ENCODE results near the gene ACTA2.

The ACTA2 gene

DNA sequence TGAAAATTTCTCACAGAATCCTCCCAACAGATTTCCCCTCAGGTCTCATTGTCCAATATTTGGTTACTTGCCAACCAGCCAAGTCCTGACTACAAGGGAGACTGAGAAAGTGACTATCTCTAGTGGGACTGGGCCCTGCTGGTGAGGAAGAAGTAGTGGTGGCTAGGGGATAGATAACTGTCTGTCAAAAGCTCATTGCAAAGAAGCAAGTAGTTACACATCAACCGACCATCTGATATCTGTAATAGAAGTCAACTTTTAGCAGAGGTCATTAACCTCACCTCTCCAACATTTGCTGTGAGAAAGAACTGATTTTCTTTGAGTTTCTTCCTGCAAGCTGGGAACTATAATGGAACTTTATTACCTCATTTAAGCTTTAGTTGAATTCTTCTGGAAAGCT lies 57.3 kb downstream of the ACTA2 start:
- H3K4me3 ChIP-seq (ENCODE audit: low read length in 2 of 2): no peak overlapping the region
- no peak overlapping the region for H3K27ac ChIP-seq (ENCODE audit: low read length)
- no peak overlapping the region for H3K9ac ChIP-seq (ENCODE audit: low read length in 2 of 2)
- H3K9me3 ChIP-seq (ENCODE audit: control insufficient read depth in 2 of 2, low read length in 2 of 2): no peaks in the 10 kb centered on the region
- no peaks in the 10 kb centered on the region for H3K27me3 ChIP-seq (ENCODE audit: control insufficient read depth in 1 of 2, insufficient read depth in 2 of 2, low read length in 2 of 2)
- H3K4me1 ChIP-seq (ENCODE audit: control insufficient read depth, insufficient read depth, low read length): peaks cover 5% of the 10 kb centered on the region
- no peaks in the 10 kb centered on the region for H3K36me3 ChIP-seq (ENCODE audit: control insufficient read depth in 2 of 2, insufficient read depth in 2 of 2, low read length in 2 of 2)

DNA sequence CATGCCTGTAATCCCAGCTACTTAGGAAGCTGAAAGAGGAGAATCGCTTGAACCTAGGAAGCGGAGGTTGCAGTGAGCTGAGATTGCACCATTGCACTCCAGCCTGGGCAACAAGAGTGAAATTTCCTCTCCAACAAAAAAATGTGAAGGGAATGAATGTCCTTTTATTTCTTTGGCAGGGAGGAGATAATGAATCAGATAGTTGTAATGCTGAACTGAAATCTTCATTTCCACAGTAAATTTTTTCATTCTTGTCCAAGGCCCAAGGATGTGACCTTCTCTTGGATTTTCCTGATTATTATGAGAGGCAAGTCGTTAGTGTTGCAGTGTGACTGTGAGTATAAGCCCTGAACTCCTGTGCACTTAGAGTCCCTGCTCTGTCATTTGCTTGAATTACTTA lies 59.0 kb downstream of the ACTA2 start:
- H3K27ac ChIP-seq (ENCODE audit: low read length): no peak overlapping the region
- H3K27me3 ChIP-seq (ENCODE audit: control insufficient read depth in 1 of 2, insufficient read depth in 2 of 2, low read length in 2 of 2): no peaks in the 10 kb centered on the region
- H3K4me3 ChIP-seq (ENCODE audit: low read length in 2 of 2): no peak overlapping the region
- no peaks in the 10 kb centered on the region for H3K9me3 ChIP-seq (ENCODE audit: control insufficient read depth in 2 of 2, low read length in 2 of 2)
- H3K36me3 ChIP-seq (ENCODE audit: control insufficient read depth in 2 of 2, insufficient read depth in 2 of 2, low read length in 2 of 2): no peaks in the 10 kb centered on the region
- peaks cover 5% of the 10 kb centered on the region for H3K4me1 ChIP-seq (ENCODE audit: control insufficient read depth, insufficient read depth, low read length)
- H3K9ac ChIP-seq (ENCODE audit: low read length in 2 of 2): no peak overlapping the region

DNA sequence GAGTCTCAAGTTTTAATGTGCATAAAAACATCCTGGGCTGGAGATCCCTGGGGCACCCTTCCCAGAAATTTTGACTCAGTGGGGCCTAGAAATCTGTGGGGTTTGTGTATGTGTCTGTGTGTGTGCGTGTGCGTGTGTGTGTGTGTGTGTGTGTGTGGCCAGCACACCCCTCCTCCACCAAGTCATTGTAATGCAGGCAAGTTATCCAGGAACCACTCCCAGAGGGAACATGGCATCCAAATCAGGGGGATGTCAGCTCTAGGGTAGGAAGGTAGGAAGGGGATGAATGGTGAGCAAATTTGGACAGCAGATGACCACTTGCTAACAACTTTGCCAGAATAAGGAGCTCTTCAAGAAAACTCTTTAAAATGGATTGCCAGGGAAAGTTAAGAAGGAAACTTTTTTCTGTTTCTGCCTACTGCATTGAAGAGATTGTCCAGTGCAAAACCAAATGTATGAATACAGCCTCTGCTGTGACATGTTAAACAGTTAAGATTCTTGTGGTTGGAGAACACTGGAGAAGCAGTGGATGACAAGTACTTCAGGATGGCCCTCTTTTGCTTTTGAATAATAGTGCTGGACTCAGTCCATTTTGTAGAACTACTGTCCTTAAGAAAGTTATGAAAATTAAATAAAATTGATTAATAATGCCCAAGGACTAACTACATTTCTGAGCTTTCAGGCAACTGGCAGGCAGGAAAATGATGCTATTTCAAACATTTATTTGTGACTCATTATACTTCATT lies 60.2 kb downstream of the ACTA2 start:
- Histone ChIP-seq H3K36me3 (ENCODE audit: control insufficient read depth in 2 of 2, insufficient read depth in 2 of 2, low read length in 2 of 2) (no peaks in the 10 kb centered on the region), H3K27me3 (ENCODE audit: control insufficient read depth in 1 of 2, insufficient read depth in 2 of 2, low read length in 2 of 2) (no peaks in the 10 kb centered on the region), H3K4me1 (ENCODE audit: control insufficient read depth, insufficient read depth, low read length) (peaks cover 5% of the 10 kb centered on the region), H3K9me3 (ENCODE audit: control insufficient read depth in 2 of 2, low read length in 2 of 2) (no peaks in the 10 kb centered on the region), H3K27ac (ENCODE audit: low read length) (no peak overlapping the region), H3K4me3 (ENCODE audit: low read length in 2 of 2) (no peak overlapping the region), H3K9ac (ENCODE audit: low read length in 2 of 2) (no peak overlapping the region)

DNA sequence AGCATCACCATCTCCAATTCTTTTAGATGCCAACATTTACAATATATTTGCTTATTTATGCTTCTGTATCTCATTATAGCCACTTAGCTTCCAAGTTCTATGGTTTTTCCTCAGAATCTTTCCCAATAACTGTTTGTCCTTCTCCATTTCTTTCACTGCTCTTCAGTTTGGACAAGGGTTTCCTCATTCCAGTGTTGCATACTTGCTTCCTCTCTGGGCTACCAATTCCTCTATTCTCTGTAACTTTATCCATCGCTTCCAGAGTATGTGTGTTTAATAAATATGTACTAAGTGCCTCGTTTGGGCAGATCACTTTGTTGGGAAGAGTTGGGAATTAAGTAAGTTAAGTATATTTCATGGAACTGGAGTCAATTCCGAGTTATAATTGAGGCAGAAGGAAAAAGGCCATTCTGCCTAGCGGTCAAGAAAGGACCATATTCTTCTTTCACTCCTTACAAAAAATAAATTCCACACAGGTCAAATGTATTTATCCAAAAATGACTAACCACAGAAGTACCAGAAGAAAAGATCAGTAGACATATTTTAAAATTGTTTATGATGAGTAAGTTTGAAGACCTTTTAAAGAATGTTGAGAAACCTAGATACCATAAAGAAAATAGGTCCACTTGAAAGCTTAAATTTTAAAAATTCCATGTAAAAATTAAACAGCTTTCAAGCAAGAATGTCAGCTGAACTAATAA lies 61.7 kb downstream of the ACTA2 start:
- H3K4me1 ChIP-seq (ENCODE audit: control insufficient read depth, insufficient read depth, low read length): no peaks in the 10 kb centered on the region
- H3K9me3 ChIP-seq (ENCODE audit: control insufficient read depth in 2 of 2, low read length in 2 of 2): no peaks in the 10 kb centered on the region
- no peak overlapping the region for H3K4me3 ChIP-seq (ENCODE audit: low read length in 2 of 2)
- H3K36me3 ChIP-seq (ENCODE audit: control insufficient read depth in 2 of 2, insufficient read depth in 2 of 2, low read length in 2 of 2): no peaks in the 10 kb centered on the region
- H3K9ac ChIP-seq (ENCODE audit: low read length in 2 of 2): no peak overlapping the region
- H3K27me3 ChIP-seq (ENCODE audit: control insufficient read depth in 1 of 2, insufficient read depth in 2 of 2, low read length in 2 of 2): no peaks in the 10 kb centered on the region
- no peak overlapping the region for H3K27ac ChIP-seq (ENCODE audit: low read length)

DNA sequence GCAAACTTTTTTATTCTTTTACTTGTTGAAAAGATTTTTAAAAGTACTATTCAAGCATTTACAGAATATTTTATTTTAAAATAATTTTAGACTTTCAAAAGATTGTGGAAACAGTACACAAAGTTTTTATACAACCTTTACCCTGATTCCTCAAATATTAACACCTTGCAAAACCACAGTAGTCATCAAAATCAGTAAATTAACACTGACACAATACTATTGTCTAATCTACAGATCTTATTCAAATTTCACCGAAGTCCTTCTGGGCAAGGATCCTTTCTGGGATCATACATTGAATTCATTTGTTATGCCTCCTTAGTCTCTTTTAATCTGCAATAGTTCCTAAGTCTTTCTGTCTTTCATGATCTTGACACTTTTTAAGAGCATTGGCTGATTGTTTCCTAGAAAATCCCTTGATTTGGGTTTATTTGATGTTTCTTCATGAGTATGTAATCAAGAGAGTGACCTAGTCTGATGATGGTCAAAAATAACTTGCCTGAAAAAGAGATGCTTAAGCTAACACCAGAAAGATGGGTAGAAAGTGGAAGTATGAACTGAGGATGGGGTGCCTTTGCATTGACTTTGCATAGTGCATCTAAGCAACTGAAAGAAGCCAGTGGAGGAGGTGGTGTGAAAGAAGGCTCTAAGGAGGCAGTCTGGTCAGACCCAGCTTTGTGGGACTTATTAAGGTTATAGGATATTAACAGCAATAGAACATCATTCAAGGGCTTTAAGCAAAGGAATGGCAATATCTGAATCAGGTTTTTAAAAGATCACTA lies 62.8 kb downstream of the ACTA2 start:
- H3K4me1 ChIP-seq (ENCODE audit: control insufficient read depth, insufficient read depth, low read length): no peaks in the 10 kb centered on the region
- H3K4me3 ChIP-seq (ENCODE audit: low read length in 2 of 2): no peak overlapping the region
- no peak overlapping the region for H3K27ac ChIP-seq (ENCODE audit: low read length)
- no peaks in the 10 kb centered on the region for H3K27me3 ChIP-seq (ENCODE audit: control insufficient read depth in 1 of 2, insufficient read depth in 2 of 2, low read length in 2 of 2)
- H3K36me3 ChIP-seq (ENCODE audit: control insufficient read depth in 2 of 2, insufficient read depth in 2 of 2, low read length in 2 of 2): no peaks in the 10 kb centered on the region
- H3K9me3 ChIP-seq (ENCODE audit: control insufficient read depth in 2 of 2, low read length in 2 of 2): no peaks in the 10 kb centered on the region
- H3K9ac ChIP-seq (ENCODE audit: low read length in 2 of 2): no peak overlapping the region

DNA sequence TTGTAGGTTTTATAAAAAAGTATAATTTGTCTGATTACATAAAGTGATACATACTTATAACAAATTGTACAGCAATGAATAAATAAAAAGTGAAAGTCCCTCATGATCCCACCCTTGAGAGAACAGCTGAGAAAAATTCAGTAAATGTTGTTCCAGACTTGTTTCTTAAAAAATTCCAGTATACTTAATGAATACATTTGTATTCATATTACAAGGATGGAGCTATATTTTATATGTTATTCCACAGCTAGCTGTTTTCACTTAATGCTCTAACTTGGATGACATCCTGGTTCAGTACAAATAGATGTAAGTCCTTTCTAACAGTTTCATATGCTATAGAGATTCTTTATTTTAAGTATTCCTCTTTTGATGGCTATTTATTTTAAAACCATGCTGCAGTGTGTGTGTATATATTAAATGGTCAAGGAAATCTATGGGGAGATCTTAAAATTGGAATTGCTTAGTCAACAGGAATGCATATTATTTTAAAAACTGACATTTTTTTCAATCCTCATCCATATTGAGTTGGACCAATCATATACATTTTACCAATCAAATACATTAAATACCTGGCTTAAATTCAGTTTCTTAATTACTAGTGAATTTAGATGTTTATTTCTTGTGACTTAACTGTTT lies 63.6 kb downstream of the ACTA2 start:
- Histone ChIP-seq H3K4me1 (ENCODE audit: control insufficient read depth, insufficient read depth, low read length) (no peaks in the 10 kb centered on the region), H3K9ac (ENCODE audit: low read length in 2 of 2) (no peak overlapping the region), H3K4me3 (ENCODE audit: low read length in 2 of 2) (no peak overlapping the region), H3K9me3 (ENCODE audit: control insufficient read depth in 2 of 2, low read length in 2 of 2) (no peaks in the 10 kb centered on the region), H3K36me3 (ENCODE audit: control insufficient read depth in 2 of 2, insufficient read depth in 2 of 2, low read length in 2 of 2) (no peaks in the 10 kb centered on the region), H3K27ac (ENCODE audit: low read length) (no peak overlapping the region), H3K27me3 (ENCODE audit: control insufficient read depth in 1 of 2, insufficient read depth in 2 of 2, low read length in 2 of 2) (no peaks in the 10 kb centered on the region)

DNA sequence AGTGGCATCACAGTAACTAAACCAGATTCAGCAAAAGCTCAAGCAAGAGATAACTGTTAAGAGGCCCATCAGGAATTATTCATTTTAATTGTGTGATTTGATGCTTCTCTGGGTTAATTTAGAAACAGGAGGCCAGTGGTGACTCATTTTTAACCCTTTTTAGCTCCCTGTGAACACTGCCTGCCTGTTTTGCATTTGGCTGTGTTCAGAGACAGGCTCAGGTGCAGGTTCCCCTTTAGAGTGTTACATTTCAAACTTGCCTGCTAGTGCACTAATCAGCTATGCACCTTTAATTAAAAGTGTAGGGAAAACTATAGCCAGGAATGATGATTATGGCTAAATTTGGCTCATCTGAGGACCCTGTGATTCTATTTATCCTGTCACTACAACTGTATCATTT lies 66.0 kb downstream of the ACTA2 start:
- Histone ChIP-seq H3K27me3 (ENCODE audit: control insufficient read depth in 1 of 2, insufficient read depth in 2 of 2, low read length in 2 of 2) (no peaks in the 10 kb centered on the region), H3K36me3 (ENCODE audit: control insufficient read depth in 2 of 2, insufficient read depth in 2 of 2, low read length in 2 of 2) (no peaks in the 10 kb centered on the region), H3K4me1 (ENCODE audit: control insufficient read depth, insufficient read depth, low read length) (no peaks in the 10 kb centered on the region), H3K9me3 (ENCODE audit: control insufficient read depth in 2 of 2, low read length in 2 of 2) (no peaks in the 10 kb centered on the region), H3K9ac (ENCODE audit: low read length in 2 of 2) (no peak overlapping the region), H3K4me3 (ENCODE audit: low read length in 2 of 2) (no peak overlapping the region), H3K27ac (ENCODE audit: low read length) (no peak overlapping the region)
